Panc1 (cell line): Measurements from ENCODE around the gene MCM9.

Experiments
- POLR2AphosphoS5 ChIP-seq: IDR thresholded peaks from 2 replicates; pipeline ENCODE4 v1.6.1; 2012; ENCODE audit warnings: mild to moderate bottlenecking, low read depth, low read length, moderate library complexity
- REST ChIP-seq, 2 experiments: IDR thresholded peaks; 2 replicates each; pipeline ENCODE4 v1.6.1; 2011 to 2012; ENCODE audit warnings: low read depth in 2 of 2, control low read depth in 1 of 2, low read length in 1 of 2, mild to moderate bottlenecking in 1 of 2, moderate library complexity in 1 of 2; ENCODE audit not compliant: insufficient read depth in 1 of 2
- SIN3A ChIP-seq: IDR thresholded peaks from 2 replicates; pipeline ENCODE4 v1.6.1; 2012; ENCODE audit warnings: low read depth, mild to moderate bottlenecking, low read length, moderate library complexity, borderline replicate concordance; ENCODE audit not compliant: insufficient read depth
- TCF7L2 ChIP-seq: IDR thresholded peaks from 2 replicates; pipeline ENCODE4 v1.6.1; 2011; ENCODE audit warnings: mild to moderate bottlenecking, low read depth, low read length, inconsistent platforms
- TF ChIP-seq, protein P1 (sequence below): fragments of 450-650 bp; IDR thresholded peaks from 2 replicates; pipeline ENCODE4 v1.5.1; 2017; ENCODE audit warnings: mild to moderate bottlenecking

DNA sequence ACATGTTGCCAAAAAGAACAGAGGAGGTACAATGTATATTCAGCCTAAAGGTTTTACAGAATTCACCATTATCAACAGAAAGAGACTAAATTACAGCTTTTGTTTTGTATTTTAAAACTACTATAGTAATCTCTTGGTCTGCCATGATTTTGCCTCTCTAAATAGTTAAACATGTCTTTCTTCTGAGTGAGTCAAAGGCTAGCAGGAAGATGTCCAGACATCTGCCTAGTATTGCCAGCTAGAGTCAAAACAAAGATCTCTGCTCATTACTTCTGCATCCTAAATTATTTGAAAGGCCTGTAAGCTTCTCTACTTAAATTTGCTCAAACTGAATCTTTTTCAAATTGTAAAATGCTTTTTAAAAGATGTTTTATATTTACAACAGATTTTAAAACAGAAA is 32.2 kb downstream of the MCM9 start:
- TF ChIP-seq, protein P1, sequence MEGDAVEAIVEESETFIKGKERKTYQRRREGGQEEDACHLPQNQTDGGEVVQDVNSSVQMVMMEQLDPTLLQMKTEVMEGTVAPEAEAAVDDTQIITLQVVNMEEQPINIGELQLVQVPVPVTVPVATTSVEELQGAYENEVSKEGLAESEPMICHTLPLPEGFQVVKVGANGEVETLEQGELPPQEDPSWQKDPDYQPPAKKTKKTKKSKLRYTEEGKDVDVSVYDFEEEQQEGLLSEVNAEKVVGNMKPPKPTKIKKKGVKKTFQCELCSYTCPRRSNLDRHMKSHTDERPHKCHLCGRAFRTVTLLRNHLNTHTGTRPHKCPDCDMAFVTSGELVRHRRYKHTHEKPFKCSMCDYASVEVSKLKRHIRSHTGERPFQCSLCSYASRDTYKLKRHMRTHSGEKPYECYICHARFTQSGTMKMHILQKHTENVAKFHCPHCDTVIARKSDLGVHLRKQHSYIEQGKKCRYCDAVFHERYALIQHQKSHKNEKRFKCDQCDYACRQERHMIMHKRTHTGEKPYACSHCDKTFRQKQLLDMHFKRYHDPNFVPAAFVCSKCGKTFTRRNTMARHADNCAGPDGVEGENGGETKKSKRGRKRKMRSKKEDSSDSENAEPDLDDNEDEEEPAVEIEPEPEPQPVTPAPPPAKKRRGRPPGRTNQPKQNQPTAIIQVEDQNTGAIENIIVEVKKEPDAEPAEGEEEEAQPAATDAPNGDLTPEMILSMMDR, result no peak
- no peak for TF ChIP-seq POLR2AphosphoS5
- TF ChIP-seq TCF7L2, result no peak
- TF ChIP-seq SIN3A, result no peak
- TF ChIP-seq REST (IDR thresholded peaks at IDR 0.05; ENCODE audit: insufficient read depth in 1 of 2, low read depth in 2 of 2, low read length in 1 of 2), result no peak
